ENCODE data around the gene GTF3C1.

The GTF3C1 gene

DNA sequence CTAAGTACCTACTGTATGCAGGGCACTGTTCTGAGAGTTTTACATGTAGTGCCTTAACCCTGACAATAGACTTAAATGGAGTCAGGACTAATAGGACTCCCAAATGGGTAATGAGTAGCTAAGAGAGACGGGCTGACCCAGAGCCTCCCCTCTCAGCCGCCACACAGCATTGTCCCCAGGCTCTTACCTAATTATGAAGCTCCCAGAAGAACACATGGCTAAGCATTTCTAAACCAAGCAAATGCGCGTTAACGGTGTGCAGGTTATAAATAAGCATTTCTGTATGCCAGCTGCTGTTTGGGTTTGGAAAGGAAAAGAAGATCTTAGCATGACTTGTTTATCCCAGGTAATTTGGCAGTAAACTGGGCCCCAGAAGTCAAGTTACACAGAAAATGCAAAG is 14.5 kb upstream of the GTF3C1 start:
- no peak overlapping the region for H3K4me3 ChIP-seq (replicated peaks; ENCODE audit: low read depth, low read length)
- TF ChIP-seq, protein P1, sequence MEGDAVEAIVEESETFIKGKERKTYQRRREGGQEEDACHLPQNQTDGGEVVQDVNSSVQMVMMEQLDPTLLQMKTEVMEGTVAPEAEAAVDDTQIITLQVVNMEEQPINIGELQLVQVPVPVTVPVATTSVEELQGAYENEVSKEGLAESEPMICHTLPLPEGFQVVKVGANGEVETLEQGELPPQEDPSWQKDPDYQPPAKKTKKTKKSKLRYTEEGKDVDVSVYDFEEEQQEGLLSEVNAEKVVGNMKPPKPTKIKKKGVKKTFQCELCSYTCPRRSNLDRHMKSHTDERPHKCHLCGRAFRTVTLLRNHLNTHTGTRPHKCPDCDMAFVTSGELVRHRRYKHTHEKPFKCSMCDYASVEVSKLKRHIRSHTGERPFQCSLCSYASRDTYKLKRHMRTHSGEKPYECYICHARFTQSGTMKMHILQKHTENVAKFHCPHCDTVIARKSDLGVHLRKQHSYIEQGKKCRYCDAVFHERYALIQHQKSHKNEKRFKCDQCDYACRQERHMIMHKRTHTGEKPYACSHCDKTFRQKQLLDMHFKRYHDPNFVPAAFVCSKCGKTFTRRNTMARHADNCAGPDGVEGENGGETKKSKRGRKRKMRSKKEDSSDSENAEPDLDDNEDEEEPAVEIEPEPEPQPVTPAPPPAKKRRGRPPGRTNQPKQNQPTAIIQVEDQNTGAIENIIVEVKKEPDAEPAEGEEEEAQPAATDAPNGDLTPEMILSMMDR (IDR thresholded peaks at IDR 0.05; ENCODE audit: low read depth, low read length, missing control alignments), result no peak
- DNase-seq (ENCODE audit: extremely low read depth, low read depth), result no peak

DNA sequence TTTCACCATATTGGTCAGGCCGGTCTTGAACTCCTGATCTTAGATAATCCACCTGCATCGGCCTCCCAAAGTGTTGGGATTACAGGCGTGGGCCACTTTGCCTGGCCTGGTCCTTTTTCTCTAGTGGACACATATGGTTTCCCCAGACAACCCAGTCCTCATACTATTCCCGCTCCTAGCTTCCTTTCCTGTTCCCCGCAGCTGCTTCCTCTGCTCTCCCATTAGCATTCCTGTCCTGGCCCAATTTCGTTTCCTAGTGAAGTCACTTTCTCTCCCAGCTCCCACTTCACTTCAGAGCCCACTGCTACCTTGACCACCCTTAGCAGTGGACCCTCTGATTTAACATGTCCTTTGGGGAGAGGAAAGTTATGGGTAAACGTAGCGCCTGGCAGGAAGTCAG is 11.5 kb upstream of the GTF3C1 start:
- no peak for DNase-seq (ENCODE audit: extremely low read depth, low read depth)
- TF ChIP-seq, protein P1 (IDR thresholded peaks at IDR 0.05; ENCODE audit: low read depth, low read length, missing control alignments), result no peak
- H3K4me3 ChIP-seq (replicated peaks; ENCODE audit: low read depth, low read length), result no peak overlapping the region

DNA sequence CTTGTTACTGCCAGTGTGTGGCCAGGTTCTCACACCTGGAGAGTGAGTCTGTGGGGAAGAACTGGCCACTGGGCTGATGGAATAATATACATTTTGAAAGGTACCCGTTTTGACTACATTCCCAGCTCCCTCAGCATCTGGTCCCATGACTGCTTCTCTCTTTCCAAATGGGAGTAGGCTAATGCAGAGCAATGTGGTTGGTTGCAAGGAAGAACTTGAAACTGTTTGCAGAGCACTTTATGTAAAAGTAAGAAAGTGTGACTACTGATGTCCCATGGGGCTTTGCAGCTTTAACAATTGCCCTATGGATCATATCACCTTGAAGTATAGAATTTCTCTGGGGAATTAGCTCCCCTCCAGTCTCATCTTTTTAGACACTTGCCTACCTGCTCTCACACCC is 9.2 kb upstream of the GTF3C1 start:
- TF ChIP-seq, protein P1 (IDR thresholded peaks at IDR 0.05; ENCODE audit: low read depth, low read length, missing control alignments), result no peak

DNA sequence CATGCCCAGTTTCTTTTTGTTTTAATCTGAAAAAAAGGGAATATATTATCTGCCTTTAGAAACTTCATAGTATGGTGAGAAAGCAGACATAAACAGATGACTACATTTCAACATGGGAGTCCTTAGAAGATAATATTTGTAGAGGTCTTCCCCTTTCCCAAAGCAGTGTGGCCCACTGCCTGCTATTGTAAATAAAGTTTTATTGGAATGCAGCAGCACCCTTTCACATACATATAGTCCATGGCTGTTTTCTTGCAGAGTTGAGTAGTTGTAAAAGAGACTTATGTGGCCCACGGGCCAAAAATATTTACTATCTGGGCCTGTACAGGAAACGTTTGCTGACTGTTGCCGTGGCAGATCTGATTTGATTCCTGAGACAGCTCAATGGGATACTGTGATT is 8.7 kb upstream of the GTF3C1 start:
- TF ChIP-seq, protein P1 (IDR thresholded peaks at IDR 0.05; ENCODE audit: low read depth, low read length, missing control alignments), result no peak
- DNase-seq (ENCODE audit: extremely low read depth, low read depth), result no peak
- H3K4me3 ChIP-seq (replicated peaks; ENCODE audit: low read depth, low read length), result no peak overlapping the region

More for the DNA sequence above, 9.2 kb upstream of the GTF3C1 start:
- no peak for DNase-seq (ENCODE audit: extremely low read depth, low read depth)
- H3K4me3 ChIP-seq (replicated peaks; ENCODE audit: low read depth, low read length), result no peak overlapping the region

DNA sequence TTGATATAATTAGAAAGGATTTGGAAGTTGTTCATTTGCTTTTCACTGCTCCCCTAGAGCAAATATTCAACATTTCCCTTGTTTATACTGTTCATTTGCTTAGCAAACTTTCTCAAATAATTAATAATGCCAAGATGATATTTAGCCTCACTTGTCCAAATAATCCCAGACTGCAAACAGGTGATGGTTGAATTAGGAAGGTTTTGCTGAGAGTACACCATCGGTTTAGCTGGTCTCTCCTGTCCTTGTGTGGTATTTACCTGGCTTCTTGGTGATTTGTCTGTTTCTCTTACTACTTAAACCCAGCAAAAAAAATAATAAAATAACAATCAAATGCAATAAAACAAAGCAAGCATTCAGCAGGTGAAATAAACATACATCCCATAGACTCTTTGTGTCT is 6.8 kb upstream of the GTF3C1 start:
- H3K4me3 ChIP-seq (replicated peaks; ENCODE audit: low read depth, low read length), result no peak overlapping the region
- DNase-seq (ENCODE audit: extremely low read depth, low read depth), result no peak
- TF ChIP-seq, protein P1 (IDR thresholded peaks at IDR 0.05; ENCODE audit: low read depth, low read length, missing control alignments), result no peak

DNA sequence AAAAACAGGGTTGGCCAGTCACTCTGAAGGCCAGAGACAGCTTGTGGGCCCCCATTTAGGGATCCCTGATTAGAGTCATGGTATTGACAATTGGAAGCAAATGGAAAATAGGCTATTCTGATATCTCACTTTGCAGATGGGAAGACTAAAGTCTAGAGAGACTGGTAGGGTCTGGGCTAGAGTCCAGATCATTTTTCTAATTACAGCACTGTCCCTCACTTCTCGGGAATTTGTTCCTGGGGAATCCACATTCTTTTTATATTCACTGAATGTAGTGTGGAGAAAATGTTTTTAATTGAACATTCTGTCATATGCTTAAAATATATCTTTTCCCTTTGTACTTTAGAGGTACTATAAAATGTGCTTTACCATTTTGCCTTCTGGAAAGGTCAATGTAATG is 1.3 kb upstream of the GTF3C1 start:
- peak overlapping the region; percentile 83 for H3K4me3 ChIP-seq (replicated peaks; ENCODE audit: low read depth, low read length)
- TF ChIP-seq, protein P1 (IDR thresholded peaks at IDR 0.05; ENCODE audit: low read depth, low read length, missing control alignments), result no peak
- no peak for DNase-seq (ENCODE audit: extremely low read depth, low read depth)

DNA sequence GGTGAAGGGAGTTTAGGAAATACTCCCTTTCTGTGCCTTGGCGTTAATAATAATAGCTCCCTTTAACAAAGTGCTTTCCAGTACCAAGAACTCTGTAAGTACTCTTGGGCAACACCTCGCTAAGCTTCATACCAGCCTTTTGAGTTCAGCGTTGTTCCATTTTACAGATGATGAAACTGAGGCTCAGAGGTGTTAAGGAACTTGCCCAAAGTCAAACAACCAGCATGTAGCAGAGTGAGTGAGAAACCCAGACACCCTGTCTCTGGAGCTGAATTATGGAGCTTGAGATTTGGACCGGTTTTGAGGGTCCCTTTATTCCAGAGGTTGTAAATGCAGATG is 838 bp upstream of the GTF3C1 start:
- TF ChIP-seq, protein P1 (IDR thresholded peaks at IDR 0.05; ENCODE audit: low read depth, low read length, missing control alignments), result no peak
- peak overlapping the region; percentile 83 for H3K4me3 ChIP-seq (replicated peaks; ENCODE audit: low read depth, low read length)
- DNase-seq (ENCODE audit: extremely low read depth, low read depth), result no peak

All from HFF-Myc (cell line).